Measurements from ENCODE around the gene SIPA1L3. TPM values are rescaled to one million over a fixed set of nuclear protein-coding genes. Genes with fewer than 3 reads are reported as not detected.

The SIPA1L3 gene
- total and polyA plus RNA-seq, 10 of the 15 experiments (the other 5 are each of a cell fraction or from before 2014, with no cell fraction given) = 0.24 to 66.2 (median 19.1) TPM

DNA sequence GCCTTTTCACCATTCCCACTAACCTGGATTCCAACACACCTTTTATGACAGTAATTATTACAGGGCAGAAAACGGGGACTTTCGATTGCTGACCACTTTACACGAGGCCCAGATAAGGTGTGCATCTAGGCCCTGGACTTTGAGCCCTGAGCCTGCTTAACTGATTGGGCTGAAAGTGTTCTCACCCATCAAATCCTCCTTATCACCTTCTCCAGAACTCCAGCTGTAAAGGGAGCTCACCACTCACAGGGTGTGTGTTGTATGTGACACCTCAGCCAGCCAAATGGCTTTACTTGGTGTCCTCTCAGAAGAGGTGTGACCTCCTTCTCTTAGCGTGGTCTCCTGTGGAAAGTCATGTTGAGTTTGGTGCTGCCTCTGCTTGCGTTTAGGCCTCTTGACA is 36.5 kb downstream of the SIPA1L3 start:
- Histone ChIP-seq H2AFZ (ENCODE audit: control insufficient read depth, low read depth, low read length) (no peak overlapping the region), H4K20me1 (ENCODE audit: control insufficient read depth, insufficient read depth) (no peaks in the 10 kb centered on the region; the same call in 1 of the 2 replicates), H3K4me3 (no peak overlapping the region), H3K27ac (ENCODE audit: control insufficient read depth, insufficient read depth) (no peak overlapping the region), H3K9me3 (replicated peaks; ENCODE audit: control insufficient read depth, insufficient read depth, low read length) (no peaks in the 10 kb centered on the region), H3K79me2 (ENCODE audit: control insufficient read depth, insufficient read depth, low read length) (peaks cover 53% of the 10 kb centered on the region), H3K36me3 (ENCODE audit: control insufficient read depth in 2 of 2, insufficient read depth in 2 of 2, low read length in 1 of 2) (peaks cover 5 to 21% of the 10 kb centered on the region in 2 experiments; a peak in 3 of 4 replicates), H3K4me1 (ENCODE audit: control insufficient read depth, insufficient read depth, low read length) (no peaks in the 10 kb centered on the region), H3K27me3 (replicated peaks in 1 of 2; ENCODE audit: control insufficient read depth in 2 of 2, insufficient read depth in 2 of 2, low read length in 1 of 2) (no peaks in the 10 kb centered on the region), H3K9ac (ENCODE audit: control insufficient read depth, insufficient read depth, low read length) (no peak overlapping the region), H3K4me2 (ENCODE audit: control insufficient read depth, insufficient read depth) (no peak overlapping the region)
- intact Hi-C loops (cut with micrococcal nuclease; ENCODE audit: unreplicated experiment) = no loop called here
- RAD21 ChIA-PET (ENCODE audit: unreplicated experiment) = no interaction called here
- POLR2A ChIA-PET = interaction anchor here (0.7 to 1.4 kb wide), 3 partner anchors 10 to 1828 kb away, joined by 3 to 6 read pairs (median 4); no protein-coding TSS in a partner anchor
- TF ChIP-seq ZSCAN29 (IDR thresholded peaks at IDR 0.05) (no peak), NR2C1 (IDR thresholded peaks at IDR 0.05) (no peak), FOXK2 (IDR thresholded peaks at IDR 0.05) (no peak), HDAC2 (IDR thresholded peaks at IDR 0.05) (no peak), GATAD2B (conservative IDR thresholded peaks at IDR 0.05; ENCODE audit: low read depth) (no peak), EED (IDR thresholded peaks at IDR 0.05; ENCODE audit: low read depth) (no peak)
- TF ChIP-seq, protein P1, sequence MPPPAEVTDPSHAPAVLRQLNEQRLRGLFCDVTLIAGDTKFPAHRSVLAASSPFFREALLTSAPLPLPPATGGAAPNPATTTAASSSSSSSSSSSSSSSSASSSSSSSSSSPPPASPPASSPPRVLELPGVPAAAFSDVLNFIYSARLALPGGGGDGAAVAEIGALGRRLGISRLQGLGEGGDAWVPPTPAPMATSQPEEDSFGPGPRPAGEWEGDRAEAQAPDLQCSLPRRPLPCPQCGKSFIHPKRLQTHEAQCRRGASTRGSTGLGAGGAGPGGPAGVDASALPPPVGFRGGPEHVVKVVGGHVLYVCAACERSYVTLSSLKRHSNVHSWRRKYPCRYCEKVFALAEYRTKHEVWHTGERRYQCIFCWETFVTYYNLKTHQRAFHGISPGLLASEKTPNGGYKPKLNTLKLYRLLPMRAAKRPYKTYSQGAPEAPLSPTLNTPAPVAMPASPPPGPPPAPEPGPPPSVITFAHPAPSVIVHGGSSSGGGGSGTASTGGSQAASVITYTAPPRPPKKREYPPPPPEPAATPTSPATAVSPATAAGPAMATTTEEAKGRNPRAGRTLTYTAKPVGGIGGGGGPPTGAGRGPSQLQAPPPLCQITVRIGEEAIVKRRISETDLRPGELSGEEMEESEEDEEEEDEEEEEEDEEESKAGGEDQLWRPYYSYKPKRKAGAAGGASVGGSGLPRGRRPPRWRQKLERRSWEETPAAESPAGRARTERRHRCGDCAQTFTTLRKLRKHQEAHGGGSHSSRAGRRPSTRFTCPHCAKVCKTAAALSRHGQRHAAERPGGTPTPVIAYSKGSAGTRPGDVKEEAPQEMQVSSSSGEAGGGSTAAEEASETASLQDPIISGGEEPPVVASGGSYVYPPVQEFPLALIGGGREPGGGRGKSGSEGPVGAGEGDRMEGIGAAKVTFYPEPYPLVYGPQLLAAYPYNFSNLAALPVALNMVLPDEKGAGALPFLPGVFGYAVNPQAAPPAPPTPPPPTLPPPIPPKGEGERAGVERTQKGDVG (CRISPR knock-in tag; IDR thresholded peaks at IDR 0.05) = no peak
- TF ChIP-seq, protein P2, sequence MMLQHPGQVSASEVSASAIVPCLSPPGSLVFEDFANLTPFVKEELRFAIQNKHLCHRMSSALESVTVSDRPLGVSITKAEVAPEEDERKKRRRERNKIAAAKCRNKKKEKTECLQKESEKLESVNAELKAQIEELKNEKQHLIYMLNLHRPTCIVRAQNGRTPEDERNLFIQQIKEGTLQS (IDR thresholded peaks at IDR 0.05; ENCODE audit: borderline replicate concordance, extremely low read depth, low read depth, low read length) = no peak
- TF ChIP-seq, protein P3, sequence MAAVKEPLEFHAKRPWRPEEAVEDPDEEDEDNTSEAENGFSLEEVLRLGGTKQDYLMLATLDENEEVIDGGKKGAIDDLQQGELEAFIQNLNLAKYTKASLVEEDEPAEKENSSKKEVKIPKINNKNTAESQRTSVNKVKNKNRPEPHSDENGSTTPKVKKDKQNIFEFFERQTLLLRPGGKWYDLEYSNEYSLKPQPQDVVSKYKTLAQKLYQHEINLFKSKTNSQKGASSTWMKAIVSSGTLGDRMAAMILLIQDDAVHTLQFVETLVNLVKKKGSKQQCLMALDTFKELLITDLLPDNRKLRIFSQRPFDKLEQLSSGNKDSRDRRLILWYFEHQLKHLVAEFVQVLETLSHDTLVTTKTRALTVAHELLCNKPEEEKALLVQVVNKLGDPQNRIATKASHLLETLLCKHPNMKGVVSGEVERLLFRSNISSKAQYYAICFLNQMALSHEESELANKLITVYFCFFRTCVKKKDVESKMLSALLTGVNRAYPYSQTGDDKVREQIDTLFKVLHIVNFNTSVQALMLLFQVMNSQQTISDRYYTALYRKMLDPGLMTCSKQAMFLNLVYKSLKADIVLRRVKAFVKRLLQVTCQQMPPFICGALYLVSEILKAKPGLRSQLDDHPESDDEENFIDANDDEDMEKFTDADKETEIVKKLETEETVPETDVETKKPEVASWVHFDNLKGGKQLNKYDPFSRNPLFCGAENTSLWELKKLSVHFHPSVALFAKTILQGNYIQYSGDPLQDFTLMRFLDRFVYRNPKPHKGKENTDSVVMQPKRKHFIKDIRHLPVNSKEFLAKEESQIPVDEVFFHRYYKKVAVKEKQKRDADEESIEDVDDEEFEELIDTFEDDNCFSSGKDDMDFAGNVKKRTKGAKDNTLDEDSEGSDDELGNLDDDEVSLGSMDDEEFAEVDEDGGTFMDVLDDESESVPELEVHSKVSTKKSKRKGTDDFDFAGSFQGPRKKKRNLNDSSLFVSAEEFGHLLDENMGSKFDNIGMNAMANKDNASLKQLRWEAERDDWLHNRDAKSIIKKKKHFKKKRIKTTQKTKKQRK (IDR thresholded peaks at IDR 0.05; ENCODE audit: low read depth, low read length) = no peak
- no peak for DNase-seq (ENCODE audit: low read depth, low spot score)
- SMC1A ChIA-PET (ENCODE audit: uncharacterized antibody, unreplicated experiment) = interaction anchor here (2.8 kb wide), 1 partner anchor 11 kb away, joined by 16 read pairs; no protein-coding TSS in a partner anchor
- BruUV-seq (replicated peaks) = no TSS peak
- in situ Hi-C loops (cut with MboI) = no loop called here
- no peak for ATAC-seq
- CTCF ChIA-PET = interaction anchor here (0.7 kb wide), 1 partner anchor 47 kb away, joined by 3 read pairs; no protein-coding TSS in a partner anchor
- 99% methylated on average over 5 of the region's 5 CpGs for WGBS (ENCODE audit: insufficient coverage, insufficient replicate concordance, low lambda C conversion rate, missing lambda C conversion rate)
- FAIRE-seq = no peak

All from GM12878 (cell line).